Kidney (tissue), 14 donors: Measurements from ENCODE around the gene MAPK10. TPM values are rescaled to one million over a fixed set of nuclear protein-coding genes. Genes with fewer than 3 reads are reported as not detected.

Source experiments
- DNase-seq, 5 donors: peaks; one replicate each; pipeline ENCODE4 v3.0.0-alpha.2; 2013 to 2020
- FAIRE-seq: peaks from 2 replicates; lab custom pipeline; 2012; peaks lifted over from hg19 to GRCh38; lab: Jason Lieb, UNC
- H3K27ac ChIP-seq, 2 donors: one replicate each; pipeline ENCODE4 v1.7.0; 2013; ENCODE audit warnings: low read depth in 2 of 2, low read length in 2 of 2, inconsistent platforms in 1 of 2
- H3K27me3 ChIP-seq: one replicate; pipeline ENCODE4 v1.7.1; 2013; ENCODE audit warnings: low read length, inconsistent platforms; ENCODE audit not compliant: control insufficient read depth, insufficient read depth
- H3K36me3 ChIP-seq, 3 donors: one replicate each; pipeline versions ENCODE4 v1.7.0 to v1.7.1; 2013; ENCODE audit warnings: low read length in 3 of 3, control low read depth in 1 of 3, inconsistent platforms in 1 of 3; ENCODE audit not compliant: insufficient read depth in 3 of 3, control insufficient read depth in 2 of 3
- H3K4me1 ChIP-seq, 3 donors: one replicate each; pipeline versions ENCODE4 v1.7.0 to v1.7.1; 2013; ENCODE audit warnings: low read length in 3 of 3, inconsistent platforms in 1 of 3, low read depth in 1 of 3; ENCODE audit not compliant: control insufficient read depth in 2 of 3, insufficient read depth in 2 of 3
- H3K4me3 ChIP-seq, 3 donors: one replicate each; pipeline versions ENCODE4 v1.7.0 to v1.8.1; 2013; ENCODE audit warnings: low read length in 3 of 3, control low read depth in 1 of 3, inconsistent platforms in 1 of 3
- H3K9ac ChIP-seq, 3 donors: one replicate each; pipeline versions ENCODE4 v1.7.0 to v1.7.1; 2013; ENCODE audit warnings: low read length in 3 of 3, control low read depth in 1 of 3, inconsistent platforms in 1 of 3
- H3K9me3 ChIP-seq, 3 donors: one replicate each; pipeline versions ENCODE4 v1.7.0 to v1.7.1; 2013; ENCODE audit warnings: low read length in 3 of 3, control low read depth in 1 of 3, inconsistent platforms in 1 of 3; ENCODE audit not compliant: control insufficient read depth in 2 of 3, insufficient read depth in 1 of 3
- CTCF ChIP-seq: IDR thresholded peaks from 3 replicates; pipeline ENCODE4 v1.5.1; 2012; ENCODE audit warnings: mild to moderate bottlenecking, moderate library complexity, borderline replicate concordance; ENCODE audit not compliant: insufficient read depth; ENCODE audit errors: extremely low read depth
- intact Hi-C: fragments of 100-400 bp; cut with DNase I; formaldehyde crosslinking; loops from one replicate; pipeline ENCODE4 v1.11.1; 2022
- polyA plus RNA-seq: library from polyadenylated mRNA; stranded (reverse); fragments of 350-450 nt; fragmentation: Illumina TruSeq; extraction: RNeasy Lipid Tissue Mini Kit (QIAGEN cat#74804); gene quantifications from one replicate; pipeline ENCODE4 v1.2.3, GENCODE V29; 2014; ENCODE audit warnings: low read depth, low replicate concordance; ENCODE audit not compliant: insufficient read depth
- total RNA-seq: library from RNA; stranded (reverse); fragmentation: NEBNext Ultra II Directional; extraction: Animal tissue kit (Norgen Biotek cat#: 25700); gene quantifications from one replicate; pipeline ENCODE4 v1.2.1, GENCODE V29; 2021
- donor health status: control.
- donor health status: control.
- donor health status: control.
- donor health status: control.
- donor health status: control.
- donor health status: DM: yes; HTN: yes; CAD: no.
- donor health status: Normal renal cell carcinoma (clear cell type).

MAPK10 gene
- total and polyA plus RNA-seq, 2 donors from 2014 or later, result 27.6 to 54.5 TPM

- H3K36me3 ChIP-seq, result peaks cover under 1 to 4% (median 2%) of the 10 kb centered on the region in 3 donors
- no peak overlapping the region for H3K9ac ChIP-seq
- no peak overlapping the region for H3K4me3 ChIP-seq
- H3K9me3 ChIP-seq, result no peaks in the 10 kb centered on the region
- intact Hi-C loops, result no loop called here
- no peaks in the 10 kb centered on the region for H3K27me3 ChIP-seq
- TF ChIP-seq CTCF, result no peak
- no peak for FAIRE-seq
- peaks cover 4 to 11% (median 5%) of the 10 kb centered on the region in 3 donors for H3K4me1 ChIP-seq
- no peak overlapping the region for H3K27ac ChIP-seq
- DNase-seq, result no peak
Observed at GRCh38 chr4:86356425-86357210, 3.2 kb downstream of the MAPK10 start.

DNA sequence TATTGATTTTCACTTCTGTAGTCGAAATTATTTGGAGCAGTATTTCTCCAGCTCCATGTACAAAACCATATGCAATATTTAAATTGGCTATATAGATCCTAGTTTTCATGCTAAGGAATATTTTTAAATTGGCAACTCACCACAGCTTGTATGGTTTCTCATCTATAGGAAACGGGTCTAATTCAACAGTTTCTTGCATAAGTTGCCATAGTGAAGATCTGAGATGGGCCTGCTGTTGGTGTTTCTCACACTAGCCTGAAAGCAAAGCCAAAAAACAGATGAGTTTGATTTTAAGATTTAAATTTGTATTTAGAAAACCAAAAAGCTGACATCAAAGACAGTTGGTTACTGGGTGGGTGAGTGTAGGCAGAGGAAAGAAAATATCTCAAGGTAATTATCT, 5.5 kb downstream of the MAPK10 start:
- Histone ChIP-seq H3K36me3 (peaks cover 2 to 4% (median 2%) of the 10 kb centered on the region in 3 donors), H3K9ac (no peak overlapping the region), H3K4me1 (peaks cover 0 to 3% (median 2%) of the 10 kb centered on the region in 3 donors), H3K9me3 (no peaks in the 10 kb centered on the region), H3K27me3 (no peaks in the 10 kb centered on the region), H3K4me3 (no peak overlapping the region), H3K27ac (no peak overlapping the region)
- no peak for TF ChIP-seq CTCF
- FAIRE-seq, result no peak
- DNase-seq, result no peak
- intact Hi-C loops, result no loop called here

GRCh38 chr4:86346320-86346719, 13.5 kb downstream of the MAPK10 start:
- Histone ChIP-seq H3K4me3 (no peak overlapping the region), H3K9me3 (no peaks in the 10 kb centered on the region), H3K36me3 (no peaks in the 10 kb centered on the region), H3K4me1 (no peaks in the 10 kb centered on the region), H3K27ac (no peak overlapping the region), H3K27me3 (no peaks in the 10 kb centered on the region), H3K9ac (no peak overlapping the region)
- no peak for FAIRE-seq
- no peak for TF ChIP-seq CTCF
- intact Hi-C loops, result no loop called here
- DNase-seq, result no peak
